ENCODE results near the gene HTR3C.

GRCh38 chr3:184022323-184022722, 30.5 kb upstream of the HTR3C start:
- TF ChIP-seq CTCF (IDR thresholded peaks at IDR 0.05; ENCODE audit: poor library complexity), result no peak
- no peak for TF ChIP-seq EZH2 (IDR thresholded peaks at IDR 0.05; ENCODE audit: borderline replicate concordance)
- TF ChIP-seq EZH2phosphoT487 (IDR thresholded peaks at IDR 0.05; ENCODE audit: low read depth, severe bottlenecking, unreplicated experiment), result no peak

Data from hepatocyte (in vitro differentiated cells).